Measurements from ENCODE around the gene HSPB6. TPM values are rescaled to one million over a fixed set of nuclear protein-coding genes. Genes with fewer than 3 reads are reported as not detected.

Gene HSPB6
- total and polyA plus RNA-seq, 2 of the 8 experiments (the other 6 are each of a cell fraction or from before 2014, with no cell fraction given) = 0.91 TPM; not detected in 1

- Histone ChIP-seq H2AK5ac (ENCODE audit: low read depth, low read length) (no peak overlapping the region), H4K91ac (replicated peaks; ENCODE audit: insufficient read length, low read length) (no peak overlapping the region), H3K18ac (ENCODE audit: extremely low read depth, low read length) (no peak overlapping the region), H3K36me3 (ENCODE audit: control insufficient read depth in 2 of 4, insufficient read depth in 4 of 4, low read length in 3 of 4) (no peaks in the 10 kb centered on the region), H4K5ac (ENCODE audit: insufficient read length, low read depth, low read length) (no peak overlapping the region), H2BK5ac (ENCODE audit: low read depth, low read length) (no peak overlapping the region), H3K9me3 (ENCODE audit: insufficient read depth in 2 of 2, low read depth in 1 of 2, low read length in 1 of 2) (no peaks in the 10 kb centered on the region), H4K20me1 (replicated peaks in 1 of 2; ENCODE audit: control insufficient read depth in 1 of 2, insufficient read depth in 2 of 2, low read length in 2 of 2) (peaks cover 0 to 1% of the 10 kb centered on the region in 2 experiments), H2BK12ac (ENCODE audit: low read depth, low read length) (no peak overlapping the region), H3K79me2 (ENCODE audit: control insufficient read depth in 1 of 2, insufficient read depth in 2 of 2, low read length in 2 of 2) (no peaks in the 10 kb centered on the region), H2AFZ (ENCODE audit: low read length) (no peak overlapping the region), H2BK120ac (replicated peaks; ENCODE audit: low read depth, low read length) (no peak overlapping the region), H3K56ac (replicated peaks; ENCODE audit: insufficient read length, low read depth, low read length) (no peak overlapping the region), H3K4me1 (replicated peaks in 1 of 4; ENCODE audit: control insufficient read depth in 3 of 4, insufficient read depth in 4 of 4, low read length in 3 of 4) (peaks cover 0 to 21% (median 17%) of the 10 kb centered on the region in 4 experiments; a peak in 6 of 7 replicates), H3K27me3 (replicated peaks in 1 of 4; ENCODE audit: control insufficient read depth in 3 of 4, extremely low read depth in 1 of 4, insufficient read depth in 3 of 4, low read length in 3 of 4) (peaks cover 0 to 9% (median 7%) of the 10 kb centered on the region in 4 experiments; a peak in 3 of 7 replicates), H3K14ac (ENCODE audit: insufficient read length) (no peak overlapping the region), H4K8ac (ENCODE audit: extremely low read depth, insufficient read depth, low read length) (no peak overlapping the region), H2BK15ac (ENCODE audit: low read length) (no peak overlapping the region), H3K4me3 (ENCODE audit: extremely low read depth in 1 of 4, insufficient read depth in 2 of 4, low read depth in 3 of 4, low read length in 4 of 4) (peak overlapping the region in 2 of 4 experiments; percentile 62 to 73; a peak in 3 of 8 replicates), H3K23me2 (ENCODE audit: low read depth, low read length) (peaks cover 4% of the 10 kb centered on the region; the same call in 1 of the 2 replicates), H3K4ac (replicated peaks; ENCODE audit: insufficient read length, low read depth, low read length) (no peak overlapping the region), H2BK20ac (ENCODE audit: low read length) (no peak overlapping the region), H3K79me1 (ENCODE audit: low read depth, low read length) (no peaks in the 10 kb centered on the region; the same call in 1 of the 2 replicates), H3K27ac (ENCODE audit: low read depth, low read length) (no peak overlapping the region), H3K23ac (ENCODE audit: insufficient read length) (no peak overlapping the region), H3K9ac (replicated peaks in 1 of 4; ENCODE audit: extremely low read depth in 1 of 4, low read depth in 3 of 4, low read length in 3 of 4) (no peak overlapping the region), H3K4me2 (ENCODE audit: insufficient read depth in 1 of 2, low read depth in 2 of 2, low read length in 2 of 2) (peak overlapping the region; percentile 54 to 82; a peak in 3 of 4 replicates)
- FAIRE-seq = no peak
- no peak for TF ChIP-seq KDM1A (IDR thresholded peaks at IDR 0.05; ENCODE audit: borderline replicate concordance, low read length)
- no peak for TF ChIP-seq SUZ12 (IDR thresholded peaks at IDR 0.05; ENCODE audit: low read length)
- TF ChIP-seq GABPA (IDR thresholded peaks at IDR 0.05; ENCODE audit: borderline replicate concordance, insufficient read depth, low read length) = no peak
- ChIA-PET CTCF (ENCODE audit: partially characterized antibody) (no interaction called here), POLR2A (ENCODE audit: partially characterized antibody) (interaction anchor here (0.7 to 1.0 kb wide), 2 partner anchors 9 to 27 kb away, joined by 3 to 4 read pairs; partner anchors contain the start of gene LIN37)
- no peak for DNase-seq (ENCODE audit: low read depth in 1 of 2, low spot score in 2 of 2)
- 53% methylated on average over 9 of the region's 9 CpGs; no CpG with 5 or more reads in 1 of the 2 experiments for WGBS, 2 experiments (ENCODE audit: extremely low coverage in 1 of 2, insufficient coverage in 1 of 2, insufficient read length in 1 of 2, insufficient replicate concordance in 2 of 2, low coverage in 1 of 2, low lambda C conversion rate in 2 of 2, missing lambda C conversion rate in 1 of 2)
These were observed 18.1 kb upstream of the HSPB6 start for GRCh38 chr19:35775046-35775297.

All from H1 (cell line).